Smooth muscle cell of the brain vasculature (primary cell): ENCODE results near the gene RBM15.

Experiments used
- DNase-seq: peaks from one replicate; pipeline ENCODE4 v3.0.0-alpha.2; 2012; ENCODE audit warnings: low read depth, low spot score

Gene RBM15

DNA sequence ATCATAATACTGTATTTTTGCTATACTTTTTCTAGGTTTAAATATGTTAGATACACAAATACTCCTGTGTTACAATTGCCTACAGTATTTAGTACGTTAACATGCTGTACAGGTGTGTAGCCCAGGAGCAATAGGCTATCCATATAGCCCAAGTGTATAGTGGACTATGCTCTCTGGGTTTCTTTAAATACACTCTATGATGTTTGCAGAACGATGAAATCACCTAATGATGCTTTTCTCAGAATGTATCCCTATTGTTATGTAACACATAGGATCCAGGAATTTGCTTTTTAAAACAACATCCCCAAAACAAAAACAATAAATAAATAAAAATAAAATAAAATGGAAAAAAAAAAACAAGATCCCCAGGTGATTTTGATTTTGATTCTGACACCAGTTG lies 18.1 kb upstream of the RBM15 start:
- no peak for DNase-seq

DNA sequence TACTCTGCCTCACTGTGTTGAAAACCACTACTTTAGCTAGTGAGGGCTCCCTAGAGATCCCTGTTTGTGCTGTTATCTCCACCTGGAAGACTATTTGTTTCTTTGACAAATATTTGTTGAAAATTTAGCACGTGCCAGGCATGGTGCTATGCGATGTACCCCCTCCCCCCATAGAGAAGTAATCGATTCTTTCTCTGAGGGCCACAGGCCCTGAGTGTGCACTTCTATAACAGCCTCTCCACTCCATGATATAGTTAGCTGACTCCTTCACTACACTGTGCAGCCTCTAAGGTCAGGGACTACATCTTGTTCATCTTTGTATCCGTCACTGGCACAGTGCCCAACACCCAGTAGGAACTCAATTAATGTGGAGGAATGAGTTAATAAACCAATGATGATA lies 17.3 kb upstream of the RBM15 start:
- no peak for DNase-seq

DNA sequence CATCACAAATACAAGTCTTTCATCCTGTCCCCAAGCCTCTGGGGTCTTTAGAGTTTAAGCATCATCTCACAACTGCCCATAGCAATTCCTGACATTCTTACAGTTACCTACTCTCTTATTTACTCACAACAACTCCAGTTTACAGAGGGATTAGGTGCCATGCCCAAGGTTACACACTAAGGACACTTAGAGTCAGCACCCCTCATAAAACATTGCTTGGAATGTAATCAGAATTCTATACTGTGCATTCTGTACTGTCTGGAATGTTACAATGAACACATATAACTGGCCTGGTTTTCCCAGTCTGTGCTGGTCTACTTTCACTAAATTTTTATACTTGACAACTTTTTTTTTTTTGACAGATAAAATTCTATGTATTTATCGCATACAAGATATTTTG lies 14.5 kb upstream of the RBM15 start:
- no peak for DNase-seq

DNA sequence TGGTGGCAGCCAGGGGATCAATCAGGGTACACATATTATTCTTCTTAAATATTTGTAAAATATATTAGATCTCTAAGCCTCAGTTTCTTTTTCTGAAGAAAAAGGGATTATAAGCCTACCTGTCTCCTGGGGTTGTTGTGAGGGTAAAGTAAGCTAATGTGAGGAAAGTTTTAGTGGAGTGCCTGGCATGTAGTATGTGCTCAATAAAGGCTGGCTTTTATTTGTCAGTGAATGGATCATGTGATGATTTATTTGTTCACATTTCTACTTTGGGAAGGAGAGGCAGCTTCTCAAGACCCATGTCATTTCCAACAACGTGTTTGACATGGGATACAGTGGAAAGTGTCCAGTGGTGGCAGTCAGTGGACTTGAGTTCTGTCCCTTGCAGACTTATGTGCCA lies 12.4 kb upstream of the RBM15 start:
- no peak for DNase-seq

DNA sequence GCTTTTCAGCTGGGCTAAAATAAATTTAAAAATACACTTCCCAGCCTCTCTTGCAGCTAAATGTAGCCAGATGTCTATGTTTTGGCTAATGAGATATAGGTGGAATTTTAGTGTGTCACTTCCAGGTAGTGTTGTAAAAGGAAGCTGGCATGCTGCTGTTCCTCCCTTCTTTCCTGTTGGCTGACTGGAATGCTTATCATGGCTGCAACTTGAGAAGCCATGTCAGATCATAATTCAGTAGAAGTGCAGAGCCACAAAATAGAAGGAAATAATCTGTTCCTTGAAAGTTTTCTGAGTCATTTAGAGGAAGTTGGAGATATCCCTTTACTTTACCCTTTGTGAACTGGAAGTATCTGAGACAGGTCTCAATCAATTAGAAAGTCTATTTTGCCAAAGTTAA lies 10.9 kb upstream of the RBM15 start:
- no peak for DNase-seq

DNA sequence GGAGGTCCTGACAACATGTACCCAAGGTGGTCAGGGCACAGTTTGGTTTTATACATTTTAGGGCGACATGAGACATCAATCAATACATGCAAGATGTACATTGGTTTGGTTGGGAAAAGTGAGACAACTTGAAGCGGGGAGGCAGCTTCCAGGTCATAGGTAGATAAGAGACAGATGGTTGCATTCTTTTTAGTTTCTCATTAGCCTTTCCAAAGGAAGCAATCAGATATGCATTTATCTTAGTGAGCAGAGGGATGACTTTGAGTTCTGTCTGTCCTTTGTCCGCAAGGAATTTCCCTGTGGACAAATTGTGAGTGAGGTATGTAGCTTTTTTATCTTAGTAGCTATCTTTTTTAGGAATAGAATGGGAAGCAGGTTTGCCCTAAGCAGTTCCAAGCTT lies 10.5 kb upstream of the RBM15 start:
- DNase-seq: no peak

DNA sequence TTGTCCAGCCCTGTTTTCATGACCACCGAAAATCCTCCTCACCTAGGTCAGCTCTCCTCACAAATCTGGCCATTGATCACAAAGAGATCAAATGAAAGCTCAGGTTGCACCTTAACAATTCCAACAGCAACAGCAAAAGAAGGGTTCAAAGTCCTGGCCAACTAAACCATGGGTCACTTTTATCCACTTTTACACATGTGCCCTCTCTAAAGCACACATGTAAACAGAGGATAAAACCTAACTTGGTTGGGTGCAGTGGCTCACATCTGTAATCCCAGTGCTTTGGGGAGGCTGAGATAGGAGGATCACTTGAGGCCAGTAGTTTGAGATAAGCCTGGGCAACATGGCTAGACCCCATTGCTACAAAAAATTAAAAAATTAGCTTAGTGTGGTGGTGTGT lies 3.9 kb upstream of the RBM15 start:
- DNase-seq: no peak

DNA sequence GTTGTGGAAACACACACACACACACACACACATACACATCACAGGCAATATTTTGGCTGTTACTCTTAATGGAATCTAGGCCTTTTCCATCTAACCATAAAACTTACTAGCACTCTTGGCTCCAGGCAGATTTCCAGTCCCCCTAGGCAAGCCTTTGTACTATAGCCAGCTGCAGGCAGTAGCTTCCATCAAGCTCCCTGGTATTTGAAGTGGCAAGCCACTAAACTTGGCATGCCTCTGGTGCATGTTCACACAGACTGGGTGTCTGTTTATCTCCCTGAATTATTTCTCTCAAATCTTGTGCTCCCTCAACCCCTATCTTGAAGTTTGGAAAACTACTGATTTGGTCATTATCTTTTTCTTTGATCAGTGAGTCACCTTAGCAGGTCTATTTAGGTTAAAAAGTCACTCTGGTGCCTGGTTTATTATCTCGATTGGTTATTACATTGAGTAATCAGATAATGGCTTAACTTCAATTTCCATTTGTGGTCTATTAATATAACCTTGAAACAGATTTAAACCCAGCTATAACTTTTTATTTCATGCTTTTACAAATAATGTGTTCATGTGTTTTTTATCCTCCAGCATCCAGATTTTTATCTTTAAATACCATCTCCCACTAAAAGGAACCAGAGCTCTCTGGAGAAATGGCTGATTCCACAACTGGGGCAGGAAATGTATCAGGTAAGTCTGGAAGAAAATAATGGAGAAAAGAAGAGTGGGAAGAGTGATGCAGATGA lies 2.7 kb upstream of the RBM15 start:
- no peak for DNase-seq

DNA sequence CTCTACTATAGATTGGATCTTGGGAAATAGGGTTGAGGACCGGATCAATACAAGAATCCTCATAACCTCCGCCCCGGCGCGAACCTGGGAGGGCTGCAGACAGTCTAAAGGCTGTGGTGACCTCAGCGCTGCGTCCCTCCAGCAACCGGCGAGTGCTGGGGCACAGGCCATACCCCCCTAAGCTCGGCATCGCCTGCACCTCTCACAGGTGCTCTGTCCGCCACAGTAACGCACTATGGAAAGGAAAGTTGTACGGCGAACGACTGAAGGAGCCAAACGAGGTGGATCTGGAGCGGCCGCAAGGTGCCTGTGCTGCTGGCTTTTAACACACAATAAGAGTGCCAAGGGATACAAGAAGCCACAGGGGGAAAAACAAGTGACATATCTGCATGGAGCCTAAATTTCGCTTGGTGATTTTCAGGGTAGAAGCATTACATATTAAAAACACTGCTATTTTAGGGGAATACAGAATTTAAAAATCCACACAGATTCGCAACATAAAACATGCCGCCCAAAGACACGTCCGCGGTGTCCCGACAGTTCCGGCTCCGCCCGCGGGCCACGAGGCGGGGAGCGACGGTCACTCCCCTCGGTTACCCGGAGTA lies 1.4 kb upstream of the RBM15 start:
- no peak for DNase-seq

DNA sequence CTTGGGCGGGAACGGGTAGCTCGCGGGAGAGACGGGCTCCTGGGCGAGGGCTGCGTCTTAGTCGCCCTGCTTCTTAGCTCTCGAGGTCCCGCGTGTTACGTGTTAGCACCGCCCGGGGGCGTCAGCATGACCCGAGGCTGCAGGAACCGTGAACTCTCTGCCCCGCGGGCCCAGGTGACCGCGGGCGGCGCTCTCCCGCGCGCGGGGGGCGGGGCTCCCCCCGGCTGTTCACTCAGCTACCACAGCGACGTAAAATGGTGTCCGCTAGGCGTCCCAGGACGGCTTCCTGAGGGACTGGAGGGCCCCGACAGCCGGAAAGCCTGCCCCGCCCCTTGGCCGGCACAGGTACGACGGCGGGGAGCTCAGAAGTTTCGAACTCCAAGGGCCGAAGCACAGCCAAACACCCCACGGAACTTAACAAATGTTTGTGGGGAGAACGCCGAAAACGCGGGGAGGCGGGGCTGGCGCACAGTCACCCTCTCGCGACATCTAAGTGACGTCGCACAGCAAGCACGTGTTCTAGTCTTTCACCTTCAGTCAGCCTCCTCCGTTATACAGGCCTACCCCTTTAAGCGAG lies 780 bp upstream of the RBM15 start:
- DNase-seq: peak; percentile 52

DNA sequence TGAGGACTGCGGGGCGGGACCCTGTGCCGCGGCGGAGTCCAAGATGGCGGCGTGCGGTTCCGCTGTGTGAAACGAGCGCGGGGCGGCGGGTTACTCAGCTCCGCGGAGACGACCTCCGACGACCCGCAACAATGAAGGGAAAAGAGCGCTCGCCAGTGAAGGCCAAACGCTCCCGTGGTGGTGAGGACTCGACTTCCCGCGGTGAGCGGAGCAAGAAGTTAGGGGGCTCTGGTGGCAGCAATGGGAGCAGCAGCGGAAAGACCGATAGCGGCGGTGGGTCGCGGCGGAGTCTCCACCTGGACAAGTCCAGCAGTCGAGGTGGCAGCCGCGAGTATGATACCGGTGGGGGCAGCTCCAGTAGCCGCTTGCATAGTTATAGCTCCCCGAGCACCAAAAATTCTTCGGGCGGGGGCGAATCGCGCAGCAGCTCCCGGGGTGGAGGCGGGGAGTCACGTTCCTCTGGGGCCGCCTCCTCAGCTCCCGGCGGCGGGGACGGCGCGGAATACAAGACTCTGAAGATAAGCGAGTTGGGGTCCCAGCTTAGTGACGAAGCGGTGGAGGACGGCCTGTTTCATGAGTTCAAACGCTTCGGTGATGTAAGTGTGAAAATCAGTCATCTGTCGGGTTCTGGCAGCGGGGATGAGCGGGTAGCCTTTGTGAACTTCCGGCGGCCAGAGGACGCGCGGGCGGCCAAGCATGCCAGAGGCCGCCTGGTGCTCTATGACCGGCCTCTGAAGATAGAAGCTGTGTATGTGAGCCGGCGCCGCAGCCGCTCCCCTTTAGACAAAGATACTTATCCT lies 430 bp downstream of the RBM15 start:
- no peak for DNase-seq

DNA sequence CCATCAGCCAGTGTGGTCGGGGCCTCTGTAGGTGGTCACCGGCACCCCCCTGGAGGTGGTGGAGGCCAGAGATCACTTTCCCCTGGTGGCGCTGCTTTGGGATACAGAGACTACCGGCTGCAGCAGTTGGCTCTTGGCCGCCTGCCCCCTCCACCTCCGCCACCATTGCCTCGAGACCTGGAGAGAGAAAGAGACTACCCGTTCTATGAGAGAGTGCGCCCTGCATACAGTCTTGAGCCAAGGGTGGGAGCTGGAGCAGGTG lies 961 bp downstream of the RBM15 start:
- DNase-seq: no peak

DNA sequence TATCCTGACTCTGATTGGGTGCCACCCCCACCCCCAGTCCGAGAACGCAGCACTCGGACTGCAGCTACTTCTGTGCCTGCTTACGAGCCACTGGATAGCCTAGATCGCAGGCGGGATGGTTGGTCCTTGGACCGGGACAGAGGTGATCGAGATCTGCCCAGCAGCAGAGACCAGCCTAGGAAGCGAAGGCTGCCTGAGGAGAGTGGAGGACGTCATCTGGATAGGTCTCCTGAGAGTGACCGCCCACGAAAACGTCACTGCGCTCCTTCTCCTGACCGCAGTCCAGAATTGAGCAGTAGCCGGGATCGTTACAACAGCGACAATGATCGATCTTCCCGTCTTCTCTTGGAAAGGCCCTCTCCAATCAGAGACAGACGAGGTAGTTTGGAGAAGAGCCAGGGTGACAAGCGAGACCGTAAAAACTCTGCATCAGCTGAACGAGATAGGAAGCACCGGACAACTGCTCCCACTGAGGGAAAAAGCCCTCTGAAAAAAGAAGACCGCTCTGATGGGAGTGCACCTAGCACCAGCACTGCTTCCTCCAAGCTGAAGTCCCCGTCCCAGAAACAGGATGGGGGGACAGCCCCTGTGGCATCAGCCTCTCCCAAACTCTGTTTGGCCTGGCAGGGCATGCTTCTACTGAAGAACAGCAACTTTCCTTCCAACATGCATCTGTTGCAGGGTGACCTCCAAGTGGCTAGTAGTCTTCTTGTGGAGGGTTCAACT lies 2.1 kb downstream of the RBM15 start:
- no peak for DNase-seq

DNA sequence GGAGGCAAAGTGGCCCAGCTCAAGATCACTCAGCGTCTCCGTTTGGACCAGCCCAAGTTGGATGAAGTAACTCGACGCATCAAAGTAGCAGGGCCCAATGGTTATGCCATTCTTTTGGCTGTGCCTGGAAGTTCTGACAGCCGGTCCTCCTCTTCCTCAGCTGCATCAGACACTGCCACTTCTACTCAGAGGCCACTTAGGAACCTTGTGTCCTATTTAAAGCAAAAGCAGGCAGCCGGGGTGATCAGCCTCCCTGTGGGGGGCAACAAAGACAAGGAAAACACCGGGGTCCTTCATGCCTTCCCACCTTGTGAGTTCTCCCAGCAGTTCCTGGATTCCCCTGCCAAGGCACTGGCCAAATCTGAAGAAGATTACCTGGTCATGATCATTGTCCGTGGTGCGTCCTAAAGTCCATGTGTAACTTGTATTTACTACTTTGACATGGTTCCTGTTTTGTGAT lies 2.7 kb downstream of the RBM15 start:
- DNase-seq: no peak

DNA sequence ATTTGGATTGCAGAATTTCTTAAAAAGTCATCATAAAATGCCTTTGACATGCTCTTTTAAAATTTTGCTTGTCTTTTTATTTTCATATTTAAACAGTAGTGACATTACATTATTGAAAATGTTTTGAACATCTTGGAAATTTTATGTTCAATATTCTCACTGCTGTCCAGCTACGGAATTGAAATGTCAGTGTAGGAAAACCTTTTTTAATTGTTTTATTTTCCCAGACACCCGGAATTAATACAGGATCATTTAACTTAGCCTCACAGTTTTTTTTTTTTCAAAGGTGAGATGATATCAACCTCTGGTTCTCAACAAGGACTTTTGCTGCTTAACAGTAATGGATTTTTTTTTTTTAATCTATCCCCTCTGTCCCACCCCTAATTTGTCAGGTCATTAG lies 4.1 kb downstream of the RBM15 start:
- no peak for DNase-seq

DNA sequence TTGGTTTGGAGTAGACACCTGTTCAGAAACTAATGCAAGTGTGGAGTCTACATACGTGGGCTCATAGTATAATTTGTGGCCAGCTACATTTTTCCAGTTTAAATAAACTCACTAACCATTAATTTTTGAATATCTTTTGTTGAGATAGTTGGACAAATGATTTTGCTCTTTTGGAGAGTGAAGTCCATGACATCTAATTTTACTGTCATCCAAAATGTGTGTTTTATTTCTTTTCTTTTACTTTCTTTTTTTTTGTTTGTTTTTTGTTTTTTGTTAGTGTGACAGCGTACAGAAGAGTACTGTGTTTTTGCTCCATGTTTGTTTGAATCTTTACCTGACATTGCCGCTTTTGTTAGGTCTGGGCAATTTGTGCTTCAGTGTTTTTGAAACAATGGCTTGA lies 5.0 kb downstream of the RBM15 start:
- no peak for DNase-seq

DNA sequence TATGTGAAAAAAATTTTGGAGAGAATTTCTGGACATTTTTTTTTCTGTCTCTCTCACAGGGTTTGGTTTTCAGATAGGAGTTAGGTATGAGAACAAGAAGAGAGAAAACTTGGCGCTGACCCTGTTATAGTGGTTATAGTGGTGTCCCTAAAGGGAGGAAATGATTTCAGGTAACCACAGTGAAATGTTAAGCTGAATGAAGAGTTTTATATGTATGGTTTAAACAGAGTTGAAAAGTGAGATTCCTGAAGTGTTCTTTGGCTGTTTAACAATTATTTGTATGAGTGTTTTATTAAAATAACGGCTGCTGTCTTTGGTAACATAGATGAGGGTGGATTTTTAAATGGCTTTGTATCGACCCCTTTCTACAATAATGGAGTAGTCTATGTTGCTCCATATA lies 6.3 kb downstream of the RBM15 start:
- no peak for DNase-seq

DNA sequence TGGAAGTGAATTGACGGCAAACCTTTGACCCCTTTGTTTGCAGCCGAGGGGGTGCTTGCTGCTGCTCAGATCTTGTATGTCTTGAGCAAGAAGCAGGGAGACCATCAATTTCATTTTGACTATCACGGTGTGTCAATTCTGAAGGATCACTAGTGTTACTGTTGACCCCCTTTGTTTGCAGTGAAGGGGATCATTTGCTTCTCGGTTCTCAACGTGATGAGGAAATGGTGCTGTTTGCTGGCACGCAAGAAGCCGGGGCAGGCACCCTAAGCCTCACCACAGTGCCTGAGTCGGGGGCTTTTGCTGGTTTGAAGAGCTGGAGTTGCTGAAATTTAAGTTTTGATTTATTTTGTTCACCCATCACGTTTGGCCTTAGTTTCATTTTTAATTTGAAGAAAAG lies 7.5 kb downstream of the RBM15 start:
- DNase-seq: no peak

DNA sequence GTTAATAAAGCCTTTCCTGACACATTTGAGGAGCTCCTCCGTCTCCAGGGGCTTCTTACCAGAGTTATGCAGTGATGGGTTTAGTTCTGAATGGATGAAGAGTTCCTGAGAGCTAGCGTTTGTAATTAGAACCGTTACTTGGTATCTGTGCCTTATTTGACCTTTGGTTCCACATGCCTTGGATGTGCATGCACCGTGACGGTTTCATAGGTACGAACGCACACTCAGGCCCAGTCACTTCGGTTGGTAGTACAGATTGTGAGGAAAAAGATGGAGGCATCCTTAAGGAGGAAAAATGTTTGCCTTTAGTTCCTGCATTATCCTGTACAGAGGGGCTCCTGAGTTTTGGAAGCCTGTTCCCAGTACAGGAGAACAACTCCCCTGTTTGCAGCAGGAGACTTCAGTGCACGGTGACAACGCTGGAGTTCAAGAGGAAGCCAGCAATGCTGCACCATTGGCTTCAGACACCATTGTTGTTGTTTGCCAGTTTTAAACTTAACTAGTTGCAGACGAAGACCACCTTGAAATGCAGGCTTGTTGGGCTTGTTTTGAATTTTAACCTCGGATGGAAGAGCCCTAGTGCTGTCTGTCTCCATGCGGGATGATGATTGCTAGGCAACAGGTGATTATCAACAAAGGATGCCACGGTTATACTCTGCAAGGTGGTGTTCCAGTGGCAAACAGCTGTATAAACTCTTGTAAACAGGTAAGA lies 8.2 kb downstream of the RBM15 start:
- no peak for DNase-seq

DNA sequence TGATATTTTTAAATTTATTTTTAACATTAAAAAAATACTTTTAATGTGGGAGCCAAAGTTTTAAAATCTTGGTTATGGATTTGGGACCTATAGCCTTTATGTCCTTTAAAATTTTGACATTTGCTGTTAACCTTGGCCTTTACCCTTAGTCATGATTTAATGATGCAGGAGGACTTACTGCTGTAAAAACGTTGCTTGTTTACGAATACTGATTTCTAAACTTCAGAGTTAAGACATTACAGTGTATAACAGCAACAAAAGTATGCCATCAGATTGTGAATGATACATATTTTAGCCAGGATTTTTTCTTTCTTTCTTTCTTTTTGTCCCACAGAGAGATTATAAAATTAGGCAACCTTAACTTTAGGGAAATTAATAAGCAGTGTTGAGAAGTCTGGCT lies 8.9 kb downstream of the RBM15 start:
- no peak for DNase-seq

DNA sequence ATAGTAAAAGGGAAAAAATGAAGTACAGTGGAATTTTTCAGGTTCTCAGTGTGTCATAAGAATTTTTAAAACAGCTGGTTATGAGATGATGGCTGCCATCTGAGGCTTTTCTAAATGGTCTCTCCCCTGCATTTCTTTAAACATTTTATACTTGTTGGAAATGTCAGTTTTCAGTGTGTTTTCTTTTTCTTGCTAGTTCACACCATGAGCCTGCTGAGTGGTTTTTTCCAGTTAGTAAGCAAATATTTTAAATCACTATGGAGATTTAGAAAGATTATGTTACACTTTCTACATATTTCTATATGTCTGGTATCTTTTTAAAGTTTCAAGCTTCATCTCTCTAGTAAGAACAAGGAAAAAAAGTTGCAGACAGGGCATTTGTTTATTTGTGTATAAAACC lies 9.6 kb downstream of the RBM15 start:
- no peak for DNase-seq

DNA sequence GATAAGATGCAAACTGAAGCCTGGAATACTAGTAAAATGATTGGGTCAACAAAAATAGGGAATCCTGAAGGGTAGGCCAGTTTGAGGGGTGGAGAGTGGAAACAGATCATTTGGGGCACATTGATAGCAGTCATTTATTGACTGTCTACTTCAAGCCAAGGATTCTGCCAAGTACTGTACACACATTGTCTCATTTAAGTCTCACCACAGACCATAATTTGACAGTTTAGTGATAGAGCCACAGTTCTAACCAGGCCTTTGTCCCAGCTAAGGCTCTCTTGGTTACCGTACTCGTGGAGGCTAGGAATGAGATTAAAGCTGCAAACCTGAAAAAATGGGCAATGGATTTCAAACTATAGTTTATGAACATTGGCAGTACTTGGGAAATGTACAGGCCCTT lies 11.2 kb downstream of the RBM15 start:
- DNase-seq: no peak
